HG03575 (cell line): ENCODE measurements around the gene B3GNT7.
"Not testable (repeated sequence)": the region's sequence is repeated elsewhere in the genome, so short reads cannot be mapped to it uniquely, and the experiment has no call there.

Experiments used
- ATAC-seq: cut with Tn5 transposase; IDR thresholded peaks from one replicate; pipeline ENCODE4 v1.9.1; 2021; ENCODE audit not compliant: unreplicated experiment, insufficient number of reproducible peaks, low FRiP score; ENCODE audit errors: extremely low read depth

B3GNT7 gene

GRCh38 chr2:231395188-231396057 is at the start of gene B3GNT7:
TSS of gene B3GNT7 (plus strand) at chr2:231395710. CDS start at chr2:231395804, 94 bp downstream.
- no peak for ATAC-seq

- no peak for ATAC-seq
These were observed 48.4 kb upstream of the B3GNT7 start for GRCh38 chr2:231347081-231347480.

- no peak for ATAC-seq
These were observed 47.9 kb upstream of the B3GNT7 start for GRCh38 chr2:231347638-231348037.

GRCh38 chr2:231348173-231348572 is 47.3 kb upstream of the B3GNT7 start:
- no peak for ATAC-seq

- ATAC-seq, result no peak
These were observed 46.7 kb upstream of the B3GNT7 start for GRCh38 chr2:231348704-231349373.

GRCh38 chr2:231349374-231349735 is 46.2 kb upstream of the B3GNT7 start:
- not testable (repeated sequence) for ATAC-seq

DNA sequence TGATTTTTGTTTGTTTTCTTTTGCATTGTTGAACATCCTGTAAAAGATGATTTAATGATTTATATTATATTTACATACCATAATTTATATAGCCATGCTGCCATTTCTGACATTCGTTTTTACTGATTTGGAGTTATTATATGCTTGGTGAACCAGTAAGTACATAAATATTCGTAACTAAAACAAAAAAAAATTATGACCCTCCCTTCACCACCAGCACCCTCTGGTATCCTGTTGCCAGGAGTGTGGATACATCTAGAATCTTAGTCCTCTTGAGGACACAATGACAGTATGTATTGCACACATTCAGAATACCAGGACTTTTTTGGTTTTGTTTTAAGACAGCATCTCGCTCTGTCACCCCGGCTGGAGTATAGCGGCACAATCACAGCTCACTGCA is 43.9 kb upstream of the B3GNT7 start:
- no peak for ATAC-seq

- no peak for ATAC-seq
These were observed 42.0 kb upstream of the B3GNT7 start for GRCh38 chr2:231353469-231353868.

- ATAC-seq, result no peak
These were observed 39.7 kb upstream of the B3GNT7 start for GRCh38 chr2:231355508-231356465.

GRCh38 chr2:231356466-231356844 is 39.1 kb upstream of the B3GNT7 start:
- no peak for ATAC-seq

- ATAC-seq, result no peak
These were observed 38.5 kb upstream of the B3GNT7 start for GRCh38 chr2:231357048-231357447.

- ATAC-seq, result no peak
These were observed 37.6 kb upstream of the B3GNT7 start for GRCh38 chr2:231357931-231358330.

DNA sequence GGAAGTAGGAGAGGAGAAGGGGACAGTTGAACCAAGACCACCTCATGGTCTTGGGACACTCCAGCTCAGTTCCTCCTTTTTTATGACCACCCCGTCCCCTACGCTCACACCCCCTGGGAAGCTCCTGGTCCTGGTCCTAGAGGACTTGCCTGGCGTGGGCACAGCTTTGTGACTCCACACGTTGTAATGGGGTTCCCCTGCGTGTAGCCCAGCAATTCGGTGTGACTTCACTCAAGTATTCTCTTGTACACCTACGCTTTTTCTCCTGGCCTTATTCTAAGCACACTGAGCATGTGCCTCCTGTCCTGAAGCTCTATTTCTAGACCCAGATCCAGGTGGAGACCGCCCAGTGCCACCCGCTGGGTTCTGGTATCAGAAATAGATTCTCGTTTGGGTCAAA is 36.1 kb upstream of the B3GNT7 start:
- no peak for ATAC-seq

DNA sequence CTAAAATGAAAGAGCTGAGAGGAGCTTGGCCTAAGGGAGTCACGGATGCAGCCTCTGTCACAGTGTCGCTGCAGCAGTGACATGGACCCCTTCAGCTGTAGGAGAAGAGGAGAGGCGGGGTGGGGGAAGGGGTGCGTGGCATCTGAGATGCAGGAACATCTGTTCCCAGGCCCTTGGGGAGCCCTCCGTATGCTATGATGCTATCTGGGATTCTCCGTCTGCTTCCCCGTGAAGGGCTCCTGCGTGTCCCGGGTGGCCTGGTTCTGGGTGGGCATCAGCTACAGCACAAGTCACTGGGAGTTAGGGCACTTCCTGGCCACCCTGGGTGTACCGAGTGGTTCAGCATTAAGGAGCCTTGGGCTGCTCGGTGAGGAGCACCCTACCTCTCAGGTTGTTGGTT is 35.6 kb upstream of the B3GNT7 start:
- no peak for ATAC-seq

DNA sequence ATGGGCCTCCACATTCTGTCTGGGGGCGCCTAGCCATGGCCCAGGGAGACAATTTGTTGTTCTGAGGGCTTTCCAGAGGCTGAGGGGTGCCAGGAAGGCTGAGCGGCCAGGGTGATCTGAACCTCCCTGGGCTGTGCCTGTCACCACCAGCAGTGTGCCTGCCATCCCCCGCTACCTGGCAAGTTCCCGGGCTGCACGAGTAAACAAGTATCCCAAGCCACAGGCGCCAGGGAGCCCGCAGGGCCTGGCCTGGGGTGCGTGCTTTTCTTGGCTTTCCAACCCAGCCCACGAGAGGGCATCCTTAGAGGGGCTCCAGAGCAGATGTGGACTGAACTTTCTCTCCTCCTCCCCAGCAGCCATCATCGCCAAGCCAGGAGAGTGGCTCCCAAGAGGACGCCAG is 35.1 kb upstream of the B3GNT7 start:
- ATAC-seq, result no peak

- ATAC-seq, result no peak
These were observed 34.6 kb upstream of the B3GNT7 start for GRCh38 chr2:231360881-231361371.

DNA sequence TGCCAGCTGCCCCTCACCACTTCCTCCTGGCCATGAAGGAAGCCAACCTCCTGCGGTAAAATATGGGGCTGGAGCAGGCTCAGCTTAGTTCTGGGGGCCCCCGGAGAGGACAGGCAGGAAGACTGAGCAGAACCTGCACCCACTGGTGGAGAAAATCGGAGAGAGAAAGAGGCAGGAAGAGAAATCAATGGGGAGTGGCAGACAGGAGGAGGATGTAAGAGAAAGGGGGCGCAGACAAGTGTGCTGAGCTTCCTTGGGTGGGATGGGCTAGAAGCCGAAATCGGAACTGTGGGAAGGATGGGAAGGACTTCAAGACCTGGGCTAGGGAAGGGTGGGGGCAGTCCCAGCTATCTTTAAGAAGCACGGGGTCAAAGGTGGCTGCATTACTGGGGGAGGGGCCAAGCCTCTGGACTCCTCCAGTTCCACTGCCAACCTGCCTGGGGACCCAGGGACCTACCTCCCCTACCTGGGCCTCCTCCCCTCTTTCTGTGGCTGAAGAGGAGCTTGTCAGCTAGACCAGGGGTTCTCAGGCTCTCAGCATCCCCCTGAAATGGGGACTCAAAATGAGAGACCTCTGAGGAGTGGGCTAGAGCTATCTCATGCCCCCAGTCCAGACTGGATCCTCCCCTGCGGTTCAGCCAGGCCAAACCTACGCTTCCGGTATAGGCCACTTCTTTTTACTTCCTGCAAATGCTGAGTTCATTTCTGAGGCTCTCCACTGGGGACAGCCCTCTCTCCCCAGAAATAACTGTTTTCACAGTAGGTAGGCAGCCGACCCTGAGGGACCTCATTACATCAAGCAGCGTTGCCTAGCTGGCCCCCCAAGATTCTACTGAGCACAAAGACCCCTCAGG is 33.6 kb upstream of the B3GNT7 start:
- no peak for ATAC-seq

GRCh38 chr2:231362555-231363184 is 32.8 kb upstream of the B3GNT7 start:
- ATAC-seq, result no peak
